ENCODE measurements around the gene RERE.

- no peak for TF ChIP-seq CTCF (IDR thresholded peaks at IDR 0.05)
- no peak for TF ChIP-seq POLR2A (IDR thresholded peaks at IDR 0.05)
Observed at GRCh38 chr1:8315573-8316475, 501.6 kb downstream of the RERE start.

All from heart left ventricle (tissue), 13 donors.